GM12878 (cell line): ENCODE results near the gene DPM2. TPM values are rescaled to one million over a fixed set of nuclear protein-coding genes. Genes with fewer than 3 reads are reported as not detected.

Experiments
- CHD2 ChIP-seq: IDR thresholded peaks from 2 replicates; pipeline ENCODE4 v1.6.1; 2011; ENCODE audit warnings: low read depth, low read length, improper control_type of control experiment, borderline replicate concordance
- E2F4 ChIP-seq: IDR thresholded peaks from 2 replicates; pipeline ENCODE4 v1.6.1; 2012; ENCODE audit warnings: low read depth, low read length, improper control_type of control experiment
- FOS ChIP-seq: IDR thresholded peaks from 3 replicates; pipeline ENCODE4 v1.6.1; 2011; ENCODE audit warnings: borderline replicate concordance; ENCODE audit not compliant: insufficient read length; ENCODE audit errors: extremely low read depth
- JUNB ChIP-seq: IDR thresholded peaks from 2 replicates; pipeline ENCODE4 v1.6.1; 2016; ENCODE audit warnings: antibody characterized with exemption, mild to moderate bottlenecking
- PBX3 ChIP-seq: IDR thresholded peaks from 2 replicates; pipeline ENCODE4 v1.6.1; 2011; ENCODE audit warnings: mild to moderate bottlenecking, low read depth, low read length, moderate library complexity; ENCODE audit not compliant: insufficient replicate concordance
- POU2F2 ChIP-seq: IDR thresholded peaks from 3 replicates; pipeline ENCODE4 v1.6.1; 2011; ENCODE audit warnings: low read depth, mild to moderate bottlenecking, low read length, borderline replicate concordance
- RELB ChIP-seq: fragments of 450-650 bp; IDR thresholded peaks from 2 replicates; pipeline ENCODE4 v1.6.1; 2017; ENCODE audit warnings: low read depth, mild to moderate bottlenecking, moderate library complexity
- SKIL ChIP-seq: fragments of 450-650 bp; IDR thresholded peaks from 2 replicates; pipeline ENCODE4 v1.6.1; 2017; ENCODE audit warnings: mild to moderate bottlenecking, low read depth, inconsistent platforms; ENCODE audit not compliant: poor library complexity, severe bottlenecking
- TCF3 ChIP-seq: IDR thresholded peaks from 2 replicates; pipeline ENCODE4 v1.6.1; 2012; ENCODE audit warnings: low read depth, mild to moderate bottlenecking, low read length, borderline replicate concordance; ENCODE audit not compliant: insufficient read depth
- ZBTB4 ChIP-seq: fragments of 450-650 bp; formaldehyde crosslinking; IDR thresholded peaks from 2 replicates; pipeline ENCODE4 v1.4.0; 2022; ENCODE audit warnings: mild to moderate bottlenecking, moderate library complexity
- ZBTB40 ChIP-seq: fragments of 450-650 bp; IDR thresholded peaks from 2 replicates; pipeline ENCODE4 v1.6.1; 2016; ENCODE audit warnings: mild to moderate bottlenecking, moderate library complexity, borderline replicate concordance
- ZNF622 ChIP-seq: fragments of 450-650 bp; IDR thresholded peaks from 2 replicates; pipeline ENCODE4 v1.6.1; 2017; ENCODE audit warnings: mild to moderate bottlenecking, inconsistent platforms
- polyA plus RNA-seq, 11 experiments: library from polyadenylated mRNA; depleted of rRNA in 4 of 11; unstranded in 6 of 11; stranded (reverse) in 5 of 11; fragments of >200 nt; fragmentation: Nextera tagmentation in 4 of 11; fragmentation: Illumina TruSeq in 1 of 11; extraction: Ambion mirVana in 4 of 11; extraction: Trizol in 1 of 11; gene quantifications; 1 replicate in 1 of 11; 2 replicates in 10 of 11; pipeline versions ENCODE4 v1.2.1 to v1.2.3, GENCODE V29; 2011 to 2016; ENCODE audit warnings: inconsistent platforms in 2 of 11, missing spikeins in 2 of 11, low read depth in 1 of 11
- total RNA-seq, 4 experiments: library from RNA; depleted of rRNA in 3 of 4; stranded (reverse); fragments of >200 nt in 3 of 4; fragmentation: Illumina TruSeq in 1 of 4; extraction: Trizol in 1 of 4; gene quantifications; 2 replicates each; pipeline versions ENCODE4 v1.2.1 to v1.2.3, GENCODE V29; 2013 to 2021

Gene DPM2
- total and polyA plus RNA-seq, 10 of the 15 experiments (the other 5 are each of a cell fraction or from before 2014, with no cell fraction given) = 22.7 to 77.9 (median 44.7) TPM

- no peak for TF ChIP-seq ZBTB40
- peak; percentile 58; the same call in 1 of the 3 replicates for TF ChIP-seq POU2F2
- no peak for TF ChIP-seq ZNF622
- TF ChIP-seq JUNB = peak; percentile 95
- TF ChIP-seq E2F4 = no peak
- TF ChIP-seq FOS = no peak
- TF ChIP-seq CHD2 = peak; percentile 54; the same call in 1 of the 2 replicates
- peak; percentile 90 for TF ChIP-seq SKIL
- peak; percentile 91 for TF ChIP-seq PBX3
- no peak for TF ChIP-seq ZBTB4 (CRISPR knock-in tag)
- TF ChIP-seq RELB = peak; percentile 88
- peak; percentile 78; the same call in 1 of the 2 replicates for TF ChIP-seq TCF3
Measured at GRCh38 chr9:127970401-127971313, 33.0 kb upstream of the DPM2 start (continued).
